Muscle layer of colon (tissue), 2 donors: ENCODE data around the gene ROBO1.

Experiments
- H3K27ac ChIP-seq: one replicate; pipeline ENCODE4 v1.7.0; 2013; ENCODE audit warnings: low read depth, mild to moderate bottlenecking, low read length, moderate library complexity
- H3K27me3 ChIP-seq, 2 donors: one replicate each; pipeline ENCODE4 v1.7.0; 2013; ENCODE audit warnings: low read length in 2 of 2, mild to moderate bottlenecking in 2 of 2; ENCODE audit not compliant: insufficient read depth in 2 of 2, control insufficient read depth in 1 of 2
- H3K36me3 ChIP-seq: one replicate; pipeline ENCODE4 v1.7.0; 2013; ENCODE audit warnings: mild to moderate bottlenecking, low read length; ENCODE audit not compliant: insufficient read depth
- H3K4me1 ChIP-seq: one replicate; pipeline ENCODE4 v1.7.0; 2013; ENCODE audit warnings: mild to moderate bottlenecking, low read length; ENCODE audit not compliant: insufficient read depth
- H3K4me3 ChIP-seq, 2 donors: one replicate each; pipeline ENCODE4 v1.7.0; 2013; ENCODE audit warnings: low read length in 2 of 2, low read depth in 1 of 2, mild to moderate bottlenecking in 1 of 2, moderate library complexity in 1 of 2
- H3K9ac ChIP-seq: one replicate; pipeline ENCODE4 v1.7.0; 2013; ENCODE audit warnings: low read length
- H3K9me3 ChIP-seq: one replicate; pipeline ENCODE4 v1.7.0; 2013; ENCODE audit warnings: mild to moderate bottlenecking, low read length
- donor health status: abdominal sarcoma.
- donor health status: Adenocarcinoma of cecum.

Gene ROBO1

DNA sequence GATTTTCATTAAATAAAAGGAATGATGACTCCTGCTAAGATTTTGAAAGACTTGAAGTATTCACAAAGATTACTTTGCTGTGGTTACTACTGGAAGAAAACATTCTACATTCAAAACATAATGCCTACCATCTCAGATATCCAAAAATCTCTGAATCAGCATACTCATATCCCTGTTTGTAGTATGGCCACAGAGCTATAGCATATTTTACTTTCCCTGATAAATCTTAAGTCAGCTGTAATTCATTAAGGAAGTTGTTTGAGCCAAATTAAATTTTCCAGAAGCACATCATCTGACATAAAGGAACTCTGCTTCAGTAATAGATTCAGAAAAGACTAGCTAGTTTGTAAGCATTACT lies 942.0 kb downstream of the ROBO1 start:
- no peak overlapping the region for H3K9ac ChIP-seq
- H3K9me3 ChIP-seq = no peaks in the 10 kb centered on the region
- H3K4me1 ChIP-seq = no peaks in the 10 kb centered on the region
- no peaks in the 10 kb centered on the region for H3K27me3 ChIP-seq
- no peak overlapping the region for H3K27ac ChIP-seq
- no peaks in the 10 kb centered on the region for H3K36me3 ChIP-seq
- H3K4me3 ChIP-seq = no peak overlapping the region

DNA sequence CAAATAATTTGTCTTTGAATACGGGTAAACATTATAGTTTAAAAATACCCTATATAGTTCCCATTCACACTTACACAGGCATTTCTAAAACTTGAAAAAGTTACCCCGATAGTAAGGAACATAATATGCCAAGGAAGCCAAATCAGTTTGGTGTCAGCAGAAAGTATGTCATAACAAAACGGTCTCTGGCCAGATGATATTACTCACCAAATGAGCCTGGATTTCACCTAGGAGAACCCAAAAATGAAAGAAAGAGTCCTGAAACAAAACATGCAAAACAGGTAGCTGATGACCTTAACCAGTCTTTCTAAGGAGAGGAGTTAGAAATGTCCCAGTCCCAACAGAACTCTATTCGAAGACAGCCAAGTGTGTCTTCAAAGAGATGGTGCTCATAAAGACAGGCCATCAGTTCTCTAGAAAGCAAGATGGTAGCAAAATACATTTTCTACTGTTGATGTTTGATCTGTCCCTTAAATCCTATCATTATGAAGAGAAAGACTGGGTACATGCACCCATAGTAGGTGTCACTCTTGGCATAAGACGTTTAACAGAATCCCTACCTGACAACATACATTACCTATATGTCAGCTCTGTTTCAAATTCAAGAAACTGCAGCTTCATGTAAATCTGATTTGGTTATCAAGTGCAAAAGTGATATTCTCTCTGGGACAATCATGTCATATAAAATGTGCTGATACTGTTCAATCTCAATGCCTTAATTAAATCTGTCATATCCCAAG lies 942.5 kb downstream of the ROBO1 start:
- Histone ChIP-seq H3K27me3 (no peaks in the 10 kb centered on the region), H3K4me1 (peaks cover 5% of the 10 kb centered on the region), H3K36me3 (no peaks in the 10 kb centered on the region), H3K4me3 (no peak overlapping the region), H3K9ac (no peak overlapping the region), H3K27ac (no peak overlapping the region), H3K9me3 (no peaks in the 10 kb centered on the region)

DNA sequence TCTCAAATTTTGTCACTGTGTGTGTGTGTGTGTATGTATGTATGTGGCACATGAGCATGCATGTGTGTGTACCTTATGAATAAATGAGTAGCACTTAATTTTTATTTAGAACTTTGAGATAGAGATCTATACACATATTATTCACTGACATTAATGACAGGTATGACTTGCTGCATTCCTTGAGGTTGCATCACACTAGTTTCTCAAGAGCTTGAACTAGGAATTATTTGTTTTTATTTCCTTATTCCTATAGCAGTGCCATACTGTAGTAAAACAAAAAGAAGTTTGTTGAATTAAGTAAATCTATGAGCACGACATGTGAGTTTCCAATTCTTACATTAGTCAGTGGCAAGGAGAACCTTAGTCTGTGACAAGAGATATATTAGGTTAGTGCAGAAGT lies 943.9 kb downstream of the ROBO1 start:
- Histone ChIP-seq H3K36me3 (no peaks in the 10 kb centered on the region), H3K4me3 (no peak overlapping the region), H3K9ac (no peak overlapping the region), H3K9me3 (no peaks in the 10 kb centered on the region), H3K4me1 (peaks cover 6% of the 10 kb centered on the region), H3K27me3 (no peaks in the 10 kb centered on the region), H3K27ac (no peak overlapping the region)

DNA sequence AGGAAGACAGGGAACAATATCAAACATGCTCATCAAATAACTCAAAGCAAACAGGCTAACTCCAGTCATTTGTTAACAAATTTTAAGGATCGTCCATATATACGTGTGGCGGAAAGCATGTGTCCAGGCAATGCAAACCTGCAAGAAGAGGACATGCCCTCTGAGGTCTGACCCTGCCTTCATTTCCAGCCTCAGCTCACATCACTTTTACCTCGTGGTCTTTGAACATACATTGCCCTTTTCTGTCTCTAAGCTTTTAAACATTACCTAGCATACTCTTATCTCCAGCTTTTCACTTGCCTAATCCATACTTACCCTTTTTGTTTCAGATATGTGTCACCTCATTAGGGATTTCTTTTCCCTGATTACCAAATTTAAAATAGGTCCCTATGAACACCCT lies 944.4 kb downstream of the ROBO1 start:
- no peak overlapping the region for H3K27ac ChIP-seq
- H3K9me3 ChIP-seq = no peaks in the 10 kb centered on the region
- no peak overlapping the region for H3K4me3 ChIP-seq
- H3K27me3 ChIP-seq = no peaks in the 10 kb centered on the region
- peaks cover 6% of the 10 kb centered on the region for H3K4me1 ChIP-seq
- H3K9ac ChIP-seq = no peak overlapping the region
- H3K36me3 ChIP-seq = no peaks in the 10 kb centered on the region

DNA sequence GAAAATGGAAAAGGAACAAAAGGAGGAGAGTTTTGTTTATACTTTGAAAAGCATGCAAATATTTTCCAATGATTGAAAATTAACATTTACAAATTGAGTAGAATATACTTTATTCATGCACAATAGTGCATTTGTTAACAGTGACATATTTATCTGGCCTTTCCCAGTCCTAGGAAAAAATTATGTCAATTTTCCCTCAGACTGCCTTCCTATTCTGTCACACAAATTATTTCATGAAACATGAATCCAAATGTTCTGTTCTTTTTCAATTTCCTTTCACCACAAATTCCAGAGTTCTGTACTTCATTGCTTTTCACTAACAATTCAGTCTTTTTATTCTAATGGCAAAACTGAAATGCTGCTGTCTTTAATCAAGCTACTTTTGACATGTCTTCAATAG lies 945.1 kb downstream of the ROBO1 start:
- no peaks in the 10 kb centered on the region for H3K36me3 ChIP-seq
- no peak overlapping the region for H3K4me3 ChIP-seq
- H3K27me3 ChIP-seq = no peaks in the 10 kb centered on the region
- H3K27ac ChIP-seq = no peak overlapping the region
- no peak overlapping the region for H3K9ac ChIP-seq
- H3K4me1 ChIP-seq = peaks cover 6% of the 10 kb centered on the region
- no peaks in the 10 kb centered on the region for H3K9me3 ChIP-seq

DNA sequence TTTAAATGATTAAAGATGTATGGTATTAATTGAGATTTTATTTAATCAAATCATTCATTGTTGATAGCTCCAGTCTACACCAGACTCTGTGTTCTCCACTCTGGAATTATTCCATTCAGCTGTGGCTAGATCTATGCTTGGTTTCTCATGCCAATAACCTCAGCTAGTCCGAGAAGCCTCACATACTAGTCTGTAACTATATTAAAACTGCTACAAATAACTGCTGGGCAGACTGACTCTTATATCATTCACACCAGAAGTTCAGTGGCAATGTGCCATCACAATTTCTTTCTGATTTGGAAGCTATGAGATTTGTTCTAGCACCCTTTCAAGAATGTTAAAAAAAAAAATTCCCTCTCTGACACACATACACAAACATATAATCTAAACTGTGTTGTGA lies 947.3 kb downstream of the ROBO1 start:
- H3K4me3 ChIP-seq = no peak overlapping the region
- H3K9me3 ChIP-seq = no peaks in the 10 kb centered on the region
- peaks cover 6% of the 10 kb centered on the region for H3K4me1 ChIP-seq
- no peaks in the 10 kb centered on the region for H3K27me3 ChIP-seq
- H3K36me3 ChIP-seq = no peaks in the 10 kb centered on the region
- no peak overlapping the region for H3K9ac ChIP-seq
- no peak overlapping the region for H3K27ac ChIP-seq

DNA sequence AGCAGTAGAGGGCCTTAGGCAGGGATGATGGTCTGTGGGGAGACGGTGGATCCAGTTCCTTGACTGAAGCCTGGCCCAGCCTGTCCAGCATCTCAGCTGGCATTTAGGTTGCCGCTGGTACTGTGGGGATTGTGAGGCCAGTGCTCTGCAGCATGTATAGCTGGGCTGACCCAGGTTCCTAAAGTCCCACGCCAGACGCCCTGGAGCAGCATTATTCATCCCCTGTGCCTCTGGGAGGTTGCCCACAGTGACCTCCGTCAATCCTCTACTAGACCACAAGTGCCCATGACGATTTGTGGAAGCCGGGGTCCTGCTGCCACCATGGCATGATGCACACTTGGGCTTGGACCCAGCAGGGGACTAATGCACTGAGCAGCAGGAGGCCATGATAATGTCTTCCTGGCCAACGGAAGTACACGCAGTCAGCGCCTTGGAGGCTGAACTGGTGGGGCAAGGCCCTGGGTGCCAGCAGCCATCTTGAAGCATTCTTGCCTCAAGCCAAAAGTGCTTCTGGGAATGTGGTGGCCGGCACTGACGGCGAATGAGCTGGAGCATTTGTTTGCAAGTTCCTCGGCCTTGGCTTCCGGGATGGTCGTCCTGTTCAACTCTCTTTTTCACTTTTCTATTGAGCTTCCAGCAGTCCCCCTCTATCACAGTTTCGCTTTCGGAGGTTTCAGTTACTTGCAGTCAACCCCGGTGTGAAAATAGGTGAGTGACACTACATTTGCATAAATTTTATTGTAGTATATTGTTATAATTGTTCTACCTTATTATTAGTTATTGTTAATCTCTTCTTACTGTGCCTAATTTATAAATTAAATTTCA lies 949.4 kb downstream of the ROBO1 start:
- Histone ChIP-seq H3K9me3 (no peaks in the 10 kb centered on the region), H3K4me3 (no peak overlapping the region), H3K9ac (no peak overlapping the region), H3K27me3 (no peaks in the 10 kb centered on the region), H3K27ac (no peak overlapping the region), H3K36me3 (no peaks in the 10 kb centered on the region), H3K4me1 (peaks cover 6% of the 10 kb centered on the region)

DNA sequence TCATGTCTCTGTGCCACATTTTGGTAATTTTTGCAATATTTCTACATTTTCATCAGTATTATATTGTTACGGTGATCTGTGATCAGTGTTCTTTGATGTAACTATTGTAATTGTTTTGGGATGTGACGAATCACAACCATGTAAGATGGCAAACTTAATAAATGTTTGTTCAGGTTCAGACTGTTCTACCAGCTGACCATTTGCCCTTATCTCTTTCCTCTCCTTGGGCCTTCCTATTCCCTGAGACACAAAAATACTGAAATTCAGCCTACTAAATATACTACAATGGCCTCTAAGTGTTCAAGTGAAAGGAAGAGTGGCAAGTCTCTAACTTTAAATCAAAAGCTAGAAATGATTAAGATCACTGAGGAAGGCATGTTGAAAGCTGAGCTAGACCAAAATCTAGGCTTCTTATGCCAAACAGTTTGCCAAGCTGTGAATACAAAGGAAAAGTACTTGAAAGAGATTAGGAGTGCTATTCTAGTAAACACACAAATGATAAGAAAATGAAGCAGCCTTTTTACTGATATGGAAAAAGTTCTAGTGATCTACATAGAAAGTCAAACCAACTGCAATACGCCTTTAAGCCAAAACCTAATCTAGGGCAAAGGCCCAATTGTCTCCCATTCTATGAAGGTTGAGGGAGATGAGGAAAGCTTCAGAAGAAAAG lies 952.8 kb downstream of the ROBO1 start:
- no peaks in the 10 kb centered on the region for H3K9me3 ChIP-seq
- no peaks in the 10 kb centered on the region for H3K4me1 ChIP-seq
- H3K27ac ChIP-seq = no peak overlapping the region
- no peak overlapping the region for H3K9ac ChIP-seq
- H3K4me3 ChIP-seq = no peak overlapping the region
- no peaks in the 10 kb centered on the region for H3K27me3 ChIP-seq
- H3K36me3 ChIP-seq = no peaks in the 10 kb centered on the region

DNA sequence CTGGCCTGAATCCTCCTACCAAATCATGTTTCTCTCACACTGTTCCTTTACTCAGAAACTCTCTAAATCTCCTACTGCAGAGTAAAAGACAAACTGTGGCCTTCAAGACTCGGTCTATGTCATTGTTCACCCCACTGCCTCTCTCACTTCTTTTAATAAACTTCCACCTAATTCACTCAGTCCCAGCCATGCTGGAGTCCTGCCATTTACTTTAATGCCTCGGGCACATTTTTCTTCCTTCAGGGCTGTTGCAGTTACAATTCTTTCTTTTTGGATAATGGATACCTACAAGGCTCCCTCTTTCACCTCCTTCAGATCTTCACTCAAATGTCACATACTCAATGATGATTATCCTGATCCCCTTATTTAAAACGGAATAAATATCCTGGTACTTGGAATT lies 955.6 kb downstream of the ROBO1 start:
- Histone ChIP-seq H3K27ac (no peak overlapping the region), H3K27me3 (no peaks in the 10 kb centered on the region), H3K4me1 (no peaks in the 10 kb centered on the region), H3K36me3 (no peaks in the 10 kb centered on the region), H3K9ac (no peak overlapping the region), H3K4me3 (no peak overlapping the region), H3K9me3 (no peaks in the 10 kb centered on the region)

DNA sequence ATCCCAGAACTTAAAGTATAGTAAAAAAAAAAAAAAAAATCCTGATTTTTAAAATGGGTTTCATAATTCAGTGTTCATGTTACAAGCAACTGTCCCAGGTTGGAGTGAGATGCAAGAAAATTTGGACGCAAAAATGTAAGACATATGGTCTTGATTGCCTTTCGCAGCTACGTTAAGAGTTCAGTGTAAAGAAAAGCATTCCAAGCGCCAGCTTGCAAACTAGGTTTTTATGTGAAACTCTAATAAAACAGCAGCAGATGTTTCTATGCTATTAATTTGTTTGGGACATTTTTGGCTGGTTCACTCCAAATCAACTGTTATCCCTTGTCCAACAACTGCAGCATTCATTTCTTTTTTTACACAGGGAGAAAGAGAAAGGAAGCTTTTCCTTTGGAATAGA lies 957.8 kb downstream of the ROBO1 start:
- no peak overlapping the region for H3K9ac ChIP-seq
- no peak overlapping the region for H3K4me3 ChIP-seq
- H3K36me3 ChIP-seq = no peaks in the 10 kb centered on the region
- H3K9me3 ChIP-seq = no peaks in the 10 kb centered on the region
- H3K27ac ChIP-seq = no peak overlapping the region
- H3K27me3 ChIP-seq = no peaks in the 10 kb centered on the region
- no peaks in the 10 kb centered on the region for H3K4me1 ChIP-seq

DNA sequence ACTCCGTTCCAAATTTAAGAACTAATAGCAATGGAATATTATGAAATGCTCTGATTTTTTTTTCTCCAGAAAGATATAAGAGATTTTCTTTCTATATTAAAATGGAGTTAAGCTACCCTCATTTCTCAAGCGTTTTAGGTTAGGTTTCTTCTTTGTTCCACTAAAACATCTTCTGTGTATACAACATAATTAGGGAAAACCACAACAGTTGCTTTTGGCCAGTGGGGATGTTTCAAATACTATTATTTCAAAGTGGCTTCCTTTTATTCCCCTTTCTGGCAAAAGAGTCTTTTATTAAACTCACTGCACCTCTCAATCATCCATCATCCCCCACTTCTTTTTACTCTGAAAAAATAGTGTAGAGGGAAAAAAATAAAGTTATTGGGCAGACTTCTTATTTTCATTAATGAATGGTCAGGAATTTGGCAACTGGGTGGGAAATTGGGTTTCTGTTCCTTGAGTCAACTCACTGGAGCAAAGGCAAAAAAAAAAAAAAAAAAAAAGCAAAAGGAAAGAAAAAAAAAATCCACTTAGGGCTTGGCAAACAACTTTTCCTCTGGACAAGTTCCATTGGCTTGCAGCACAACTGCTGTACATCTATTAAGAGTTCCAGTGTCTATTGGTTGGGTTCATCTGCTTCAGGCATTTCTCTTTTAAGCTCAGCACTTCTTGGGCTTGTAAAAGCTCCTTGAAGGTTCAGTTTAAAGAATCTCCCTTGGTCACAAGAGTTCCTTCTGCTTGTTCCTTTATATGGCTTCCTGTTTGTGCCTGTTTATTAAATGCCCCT lies 963.4 kb downstream of the ROBO1 start:
- Histone ChIP-seq H3K9ac (no peak overlapping the region), H3K27me3 (no peaks in the 10 kb centered on the region), H3K9me3 (no peaks in the 10 kb centered on the region), H3K4me1 (no peaks in the 10 kb centered on the region), H3K4me3 (no peak overlapping the region), H3K27ac (no peak overlapping the region), H3K36me3 (no peaks in the 10 kb centered on the region)
